Dedifferentiated amniotic fluid mesenchymal stem cell (primary cell): ENCODE data around the gene SP100.
"Not testable (repeated sequence)": the region's sequence is repeated elsewhere in the genome, so short reads cannot be mapped to it uniquely, and the experiment has no call there.

Source experiments
- DNase-seq: peaks from one replicate; pipeline ENCODE4 v3.0.0-alpha.2; 2016; ENCODE audit errors: extremely low spot score

SP100 gene

GRCh38 chr2:230419181-230419580 is 3.2 kb downstream of the SP100 start:
- no peak for DNase-seq

- DNase-seq: no peak
These were observed 6.1 kb downstream of the SP100 start for GRCh38 chr2:230422149-230422548.

- no peak for DNase-seq
These were observed 8.0 kb downstream of the SP100 start for GRCh38 chr2:230423851-230424458.

GRCh38 chr2:230425377-230425776 is 9.4 kb downstream of the SP100 start:
- DNase-seq: no peak

GRCh38 chr2:230429513-230429912 is 13.5 kb downstream of the SP100 start:
- no peak for DNase-seq

GRCh38 chr2:230430957-230431910 is 15.2 kb downstream of the SP100 start:
- no peak for DNase-seq

- no peak for DNase-seq
These were observed 18.8 kb downstream of the SP100 start for GRCh38 chr2:230434677-230435324.

GRCh38 chr2:230435431-230435830 is 19.4 kb downstream of the SP100 start:
- no peak for DNase-seq

GRCh38 chr2:230439121-230439520 is 23.1 kb downstream of the SP100 start:
- not testable (repeated sequence) for DNase-seq

- DNase-seq: no peak
These were observed 23.6 kb downstream of the SP100 start for GRCh38 chr2:230439590-230439989.

GRCh38 chr2:230441227-230441897 is 25.4 kb downstream of the SP100 start:
- peak; percentile 69 for DNase-seq

GRCh38 chr2:230443541-230443940 is 27.5 kb downstream of the SP100 start:
- DNase-seq: no peak

GRCh38 chr2:230444832-230445231 is 28.8 kb downstream of the SP100 start:
- no peak for DNase-seq

- DNase-seq: no peak
These were observed 31.0 kb downstream of the SP100 start for GRCh38 chr2:230447036-230447435.

GRCh38 chr2:230447455-230448451 is 31.8 kb downstream of the SP100 start:
- no peak for DNase-seq

GRCh38 chr2:230449901-230450467 is 34.0 kb downstream of the SP100 start:
- no peak for DNase-seq

GRCh38 chr2:230453006-230453405 is 37.0 kb downstream of the SP100 start:
- DNase-seq: no peak

- no peak for DNase-seq
These were observed 39.1 kb downstream of the SP100 start for GRCh38 chr2:230455005-230455684.

- DNase-seq: no peak
These were observed 41.2 kb downstream of the SP100 start for GRCh38 chr2:230457073-230457768.
